Muscle layer of duodenum (tissue), 2 donors: Measurements from ENCODE around the gene AATF.

Experiments
- H3K27ac ChIP-seq: one replicate; pipeline ENCODE4 v1.7.0; 2013; ENCODE audit warnings: mild to moderate bottlenecking, low read length
- H3K27me3 ChIP-seq: one replicate; pipeline ENCODE4 v1.7.0; 2013; ENCODE audit warnings: low read depth, mild to moderate bottlenecking, control low read depth, low read length
- H3K36me3 ChIP-seq, 2 donors: one replicate each; pipeline ENCODE4 v1.7.0; 2013; ENCODE audit warnings: low read length in 2 of 2, control low read depth in 1 of 2, mild to moderate bottlenecking in 1 of 2; ENCODE audit not compliant: insufficient read depth in 2 of 2, control insufficient read depth in 1 of 2
- H3K4me1 ChIP-seq, 2 donors: one replicate each; pipeline ENCODE4 v1.7.0; 2013; ENCODE audit warnings: low read length in 2 of 2, mild to moderate bottlenecking in 2 of 2, control low read depth in 1 of 2, moderate library complexity in 1 of 2; ENCODE audit not compliant: insufficient read depth in 2 of 2, control insufficient read depth in 1 of 2
- H3K4me3 ChIP-seq, 2 donors: one replicate each; pipeline ENCODE4 v1.7.0; 2013; ENCODE audit warnings: low read length in 2 of 2, low read depth in 1 of 2, mild to moderate bottlenecking in 1 of 2
- H3K9me3 ChIP-seq, 2 donors: one replicate each; pipeline ENCODE4 v1.7.0; 2013; ENCODE audit warnings: low read length in 2 of 2, control low read depth in 1 of 2, mild to moderate bottlenecking in 1 of 2; ENCODE audit not compliant: control insufficient read depth in 1 of 2
- donor health status: healthy.

AATF gene

GRCh38 chr17:36920032-36921005 lies 28.4 kb upstream of the AATF start:
- Histone ChIP-seq H3K36me3 (no peaks in the 10 kb centered on the region), H3K9me3 (no peaks in the 10 kb centered on the region), H3K27ac (no peak overlapping the region), H3K4me3 (no peak overlapping the region), H3K4me1 (no peaks in the 10 kb centered on the region), H3K27me3 (peaks cover 11% of the 10 kb centered on the region)

- Histone ChIP-seq H3K4me1 (no peaks in the 10 kb centered on the region), H3K36me3 (no peaks in the 10 kb centered on the region), H3K4me3 (no peak overlapping the region), H3K27me3 (peaks cover 11% of the 10 kb centered on the region), H3K27ac (no peak overlapping the region), H3K9me3 (no peaks in the 10 kb centered on the region)
These were observed 27.5 kb upstream of the AATF start for GRCh38 chr17:36921095-36921851.

- no peaks in the 10 kb centered on the region for H3K4me1 ChIP-seq
- H3K4me3 ChIP-seq: no peak overlapping the region
- H3K27ac ChIP-seq: no peak overlapping the region
- peaks cover 11% of the 10 kb centered on the region for H3K27me3 ChIP-seq
- H3K36me3 ChIP-seq: no peaks in the 10 kb centered on the region
- H3K9me3 ChIP-seq: no peaks in the 10 kb centered on the region
These were observed 26.6 kb upstream of the AATF start for GRCh38 chr17:36922175-36922574.

- Histone ChIP-seq H3K36me3 (no peaks in the 10 kb centered on the region), H3K4me3 (no peak overlapping the region), H3K4me1 (peaks cover 0 to 3% of the 10 kb centered on the region in 2 donors), H3K27ac (no peak overlapping the region), H3K9me3 (no peaks in the 10 kb centered on the region), H3K27me3 (peaks cover 26% of the 10 kb centered on the region)
These were observed 24.9 kb upstream of the AATF start for GRCh38 chr17:36923814-36924221.

GRCh38 chr17:36926226-36926625 lies 22.5 kb upstream of the AATF start:
- Histone ChIP-seq H3K27me3 (peaks cover 45% of the 10 kb centered on the region), H3K4me1 (peaks cover 0 to 3% of the 10 kb centered on the region in 2 donors), H3K27ac (no peak overlapping the region), H3K9me3 (no peaks in the 10 kb centered on the region), H3K4me3 (no peak overlapping the region), H3K36me3 (no peaks in the 10 kb centered on the region)

- Histone ChIP-seq H3K27ac (no peak overlapping the region), H3K36me3 (no peaks in the 10 kb centered on the region), H3K9me3 (no peaks in the 10 kb centered on the region), H3K27me3 (peaks cover 45% of the 10 kb centered on the region), H3K4me1 (peaks cover 3 to 5% of the 10 kb centered on the region in 2 donors), H3K4me3 (no peak overlapping the region)
These were observed 22.1 kb upstream of the AATF start for GRCh38 chr17:36926701-36927100.

GRCh38 chr17:36928471-36929345 lies 20.0 kb upstream of the AATF start:
- no peak overlapping the region for H3K4me3 ChIP-seq
- H3K27me3 ChIP-seq: peaks cover 62% of the 10 kb centered on the region
- no peaks in the 10 kb centered on the region for H3K9me3 ChIP-seq
- H3K36me3 ChIP-seq: no peaks in the 10 kb centered on the region
- H3K4me1 ChIP-seq: peaks cover 3 to 22% of the 10 kb centered on the region in 2 donors
- no peak overlapping the region for H3K27ac ChIP-seq

- no peaks in the 10 kb centered on the region for H3K9me3 ChIP-seq
- no peak overlapping the region for H3K4me3 ChIP-seq
- peaks cover 3 to 35% of the 10 kb centered on the region in 2 donors for H3K4me1 ChIP-seq
- H3K27me3 ChIP-seq: peaks cover 75% of the 10 kb centered on the region
- H3K27ac ChIP-seq: no peak overlapping the region
- H3K36me3 ChIP-seq: no peaks in the 10 kb centered on the region
These were observed 18.7 kb upstream of the AATF start for GRCh38 chr17:36929851-36930582.

- no peaks in the 10 kb centered on the region for H3K9me3 ChIP-seq
- peaks cover 80% of the 10 kb centered on the region for H3K27me3 ChIP-seq
These were observed 18.2 kb upstream of the AATF start for GRCh38 chr17:36930583-36930900.

GRCh38 chr17:36931096-36931696 lies 17.6 kb upstream of the AATF start:
- H3K27me3 ChIP-seq: peaks cover 86% of the 10 kb centered on the region
- H3K9me3 ChIP-seq: no peaks in the 10 kb centered on the region
- H3K36me3 ChIP-seq: no peaks in the 10 kb centered on the region
- H3K4me1 ChIP-seq: peaks cover 3 to 46% of the 10 kb centered on the region in 2 donors
- no peak overlapping the region for H3K4me3 ChIP-seq
- no peak overlapping the region for H3K27ac ChIP-seq

More at GRCh38 chr17:36930583-36930900, 18.2 kb upstream of the AATF start:
- Histone ChIP-seq H3K27ac (no peak overlapping the region), H3K36me3 (no peaks in the 10 kb centered on the region), H3K4me3 (no peak overlapping the region), H3K4me1 (peaks cover 3 to 40% of the 10 kb centered on the region in 2 donors)
